SJSA1 (cell line): Measurements from ENCODE around the gene IGF2BP2. TPM values are rescaled to one million over a fixed set of nuclear protein-coding genes. Genes with fewer than 3 reads are reported as not detected.

ENCODE experiments used
- DNase-seq, 2 experiments: peaks; one replicate each; pipeline ENCODE4 v3.0.0-alpha.2; 2015 to 2020; ENCODE audit warnings: low spot score in 2 of 2, low read depth in 1 of 2
- H3K27ac ChIP-seq: fragments of 250-450 bp; sonication (Bioruptor Pico); 2 replicates; pipeline ENCODE4 v1.5.1; 2020; ENCODE audit warnings: mild to moderate bottlenecking, moderate library complexity
- H3K27me3 ChIP-seq: fragments of 250-450 bp; sonication (Bioruptor Pico); replicated peaks from 2 replicates; pipeline ENCODE4 v1.5.1; 2020; ENCODE audit warnings: mild to moderate bottlenecking, moderate library complexity
- H3K36me3 ChIP-seq: fragments of 250-450 bp; sonication (Bioruptor Pico); 2 replicates; pipeline ENCODE4 v1.5.1; 2020; ENCODE audit warnings: mild to moderate bottlenecking
- H3K4me1 ChIP-seq: fragments of 250-450 bp; sonication (Bioruptor Pico); replicated peaks from 2 replicates; pipeline ENCODE4 v1.6.1; 2021; ENCODE audit warnings: mild to moderate bottlenecking
- H3K4me3 ChIP-seq: fragments of 250-450 bp; sonication (Bioruptor Pico); 2 replicates; pipeline ENCODE4 v1.5.1; 2020; ENCODE audit warnings: mild to moderate bottlenecking
- H3K9me3 ChIP-seq: fragments of 250-450 bp; sonication (Bioruptor Pico); replicated peaks from 2 replicates; pipeline ENCODE4 v1.5.1; 2020; ENCODE audit warnings: mild to moderate bottlenecking
- total RNA-seq: library from RNA; depleted of rRNA; stranded (reverse); fragments of >200 nt; shearing (Covaris generic); gene quantifications from 2 replicates; pipeline ENCODE4 v1.2.3, GENCODE V29; 2014

IGF2BP2 gene
- total RNA-seq, 1 experiment from 2014 or later = 96.5 TPM

- H3K4me1 ChIP-seq = peaks cover 17% of the 10 kb centered on the region
- DNase-seq = no peak
Observed at GRCh38 chr3:185827595-185828344, 2.9 kb upstream of the IGF2BP2 start.

GRCh38 chr3:185825639-185826481, 1.0 kb upstream of the IGF2BP2 start:
- Histone ChIP-seq H3K4me1 (peaks cover 17% of the 10 kb centered on the region), H3K4me3 (peak overlapping the region; percentile 94), H3K36me3 (peaks cover 22% of the 10 kb centered on the region), H3K27ac (peak overlapping the region; percentile 17), H3K9me3 (no peaks in the 10 kb centered on the region), H3K27me3 (no peaks in the 10 kb centered on the region)
- peak; percentile 41 to 52 for DNase-seq

More at GRCh38 chr3:185827595-185828344, 2.9 kb upstream of the IGF2BP2 start:
- H3K36me3 ChIP-seq = peaks cover 22% of the 10 kb centered on the region
- H3K4me3 ChIP-seq = no peak overlapping the region
- no peaks in the 10 kb centered on the region for H3K27me3 ChIP-seq
- no peak overlapping the region for H3K27ac ChIP-seq
- no peaks in the 10 kb centered on the region for H3K9me3 ChIP-seq

GRCh38 chr3:185824051-185825005, 514 bp downstream of the IGF2BP2 start:
- H3K27ac ChIP-seq = peak overlapping the region; percentile 78
- DNase-seq = peak; percentile 51 to 68
- H3K36me3 ChIP-seq = peaks cover 22% of the 10 kb centered on the region
- H3K9me3 ChIP-seq = no peaks in the 10 kb centered on the region
- H3K27me3 ChIP-seq = no peaks in the 10 kb centered on the region
- peaks cover 12% of the 10 kb centered on the region for H3K4me1 ChIP-seq
- peak overlapping the region; percentile 94 for H3K4me3 ChIP-seq

GRCh38 chr3:185823078-185824044, 1.5 kb downstream of the IGF2BP2 start:
- H3K4me3 ChIP-seq = peak overlapping the region; percentile 94
- H3K4me1 ChIP-seq = peaks cover 20% of the 10 kb centered on the region
- H3K36me3 ChIP-seq = peaks cover 22% of the 10 kb centered on the region
- no peaks in the 10 kb centered on the region for H3K9me3 ChIP-seq
- H3K27me3 ChIP-seq = no peaks in the 10 kb centered on the region
- peak; percentile 51 to 58 for DNase-seq
- peak overlapping the region; percentile 78 for H3K27ac ChIP-seq

- Histone ChIP-seq H3K27me3 (no peaks in the 10 kb centered on the region), H3K4me3 (peak overlapping the region; percentile 94), H3K9me3 (no peaks in the 10 kb centered on the region), H3K36me3 (peaks cover 19% of the 10 kb centered on the region), H3K4me1 (peaks cover 24% of the 10 kb centered on the region), H3K27ac (peak overlapping the region; percentile 78)
- DNase-seq = peak in 1 of 2 experiments; percentile 73
Observed at GRCh38 chr3:185822221-185823000, 2.4 kb downstream of the IGF2BP2 start.

- no peaks in the 10 kb centered on the region for H3K9me3 ChIP-seq
- no peaks in the 10 kb centered on the region for H3K27me3 ChIP-seq
- DNase-seq = peak in 1 of 2 experiments; percentile 87
- H3K4me1 ChIP-seq = peaks cover 23% of the 10 kb centered on the region
- peaks cover 17% of the 10 kb centered on the region for H3K36me3 ChIP-seq
- H3K27ac ChIP-seq = peak overlapping the region; percentile 78
- peak overlapping the region; percentile 23 for H3K4me3 ChIP-seq
Observed at GRCh38 chr3:185820973-185821758, 3.7 kb downstream of the IGF2BP2 start.

- Histone ChIP-seq H3K9me3 (no peaks in the 10 kb centered on the region), H3K27ac (no peak overlapping the region), H3K27me3 (no peaks in the 10 kb centered on the region), H3K4me3 (no peak overlapping the region), H3K36me3 (peaks cover 8% of the 10 kb centered on the region), H3K4me1 (peaks cover 45% of the 10 kb centered on the region)
- DNase-seq = no peak
Observed at GRCh38 chr3:185818267-185818875, 6.5 kb downstream of the IGF2BP2 start.

- Histone ChIP-seq H3K27me3 (no peaks in the 10 kb centered on the region), H3K36me3 (peaks cover 16% of the 10 kb centered on the region), H3K4me1 (peaks cover 58% of the 10 kb centered on the region), H3K27ac (peak overlapping the region; percentile 60), H3K4me3 (no peak overlapping the region), H3K9me3 (no peaks in the 10 kb centered on the region)
- DNase-seq = peak in 1 of 2 experiments; percentile 33
Observed at GRCh38 chr3:185815391-185816282, 9.2 kb downstream of the IGF2BP2 start.

GRCh38 chr3:185813691-185814215, 11.1 kb downstream of the IGF2BP2 start:
- H3K36me3 ChIP-seq = peaks cover 16% of the 10 kb centered on the region
- H3K27me3 ChIP-seq = no peaks in the 10 kb centered on the region
- peak; percentile 76 to 85 for DNase-seq
- peaks cover 54% of the 10 kb centered on the region for H3K4me1 ChIP-seq
- H3K4me3 ChIP-seq = no peak overlapping the region
- H3K27ac ChIP-seq = peak overlapping the region; percentile 60
- H3K9me3 ChIP-seq = no peaks in the 10 kb centered on the region

GRCh38 chr3:185813205-185813604, 11.6 kb downstream of the IGF2BP2 start:
- peaks cover 16% of the 10 kb centered on the region for H3K36me3 ChIP-seq
- H3K9me3 ChIP-seq = no peaks in the 10 kb centered on the region
- H3K27ac ChIP-seq = peak overlapping the region; percentile 60
- no peak for DNase-seq
- H3K4me1 ChIP-seq = peaks cover 48% of the 10 kb centered on the region
- no peaks in the 10 kb centered on the region for H3K27me3 ChIP-seq
- no peak overlapping the region for H3K4me3 ChIP-seq
